ENCODE results near the gene CYREN. TPM values are rescaled to one million over a fixed set of nuclear protein-coding genes. Genes with fewer than 3 reads are reported as not detected.
A peak's percentile ranks its signal among the peaks of the same experiment; 100 is the strongest.

Gene CYREN
- polyA plus RNA-seq (ENCODE audit: insufficient read length): 27.8 TPM

DNA sequence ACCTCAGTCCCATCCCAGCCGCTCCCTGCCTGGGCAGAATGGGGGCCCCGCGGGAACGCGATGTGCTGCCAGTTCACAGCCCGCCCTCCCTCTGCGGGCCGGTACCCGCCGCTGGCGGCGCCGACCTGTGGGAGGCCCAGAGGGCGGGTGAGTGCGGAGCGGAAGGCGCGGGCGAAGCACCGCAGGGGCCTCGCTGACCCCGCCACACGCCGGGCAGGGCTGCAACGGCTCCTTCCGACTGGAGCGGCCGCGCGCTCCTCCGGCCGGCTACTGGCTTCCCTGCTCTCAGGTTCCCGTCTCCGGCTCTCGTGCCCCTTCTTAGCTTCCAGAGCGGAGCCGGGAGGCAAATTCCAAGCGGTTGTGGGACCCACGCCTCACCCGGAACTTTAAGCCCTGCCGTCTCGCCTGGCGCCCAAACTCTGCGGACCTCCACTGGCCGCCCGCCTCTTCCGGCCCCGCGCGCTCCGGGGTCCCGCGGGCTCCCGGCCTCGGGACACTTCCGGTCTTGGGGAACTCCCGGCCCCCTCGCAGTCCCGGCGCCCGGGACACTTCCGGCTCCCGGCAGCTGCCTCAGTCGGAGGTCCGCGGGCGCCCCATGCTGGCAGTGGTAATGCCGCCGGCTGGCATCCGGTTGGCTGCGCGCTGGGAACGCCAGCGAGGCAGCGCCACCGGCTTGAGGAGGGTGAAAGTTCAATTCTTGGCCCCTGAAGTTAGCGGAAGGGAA is at the start of gene CYREN:
Gene CYREN, minus strand, starts transcription at position 434 of the 724 bp plus-strand sequence. CDS start 1,785 bp downstream, outside the sequence.
- DNase-seq (ENCODE audit: low read depth): peak; percentile 45

- no peak for DNase-seq (ENCODE audit: low read depth)
Measured at GRCh38 chr7:135217645-135218509, 47.4 kb upstream of the CYREN start.

DNA sequence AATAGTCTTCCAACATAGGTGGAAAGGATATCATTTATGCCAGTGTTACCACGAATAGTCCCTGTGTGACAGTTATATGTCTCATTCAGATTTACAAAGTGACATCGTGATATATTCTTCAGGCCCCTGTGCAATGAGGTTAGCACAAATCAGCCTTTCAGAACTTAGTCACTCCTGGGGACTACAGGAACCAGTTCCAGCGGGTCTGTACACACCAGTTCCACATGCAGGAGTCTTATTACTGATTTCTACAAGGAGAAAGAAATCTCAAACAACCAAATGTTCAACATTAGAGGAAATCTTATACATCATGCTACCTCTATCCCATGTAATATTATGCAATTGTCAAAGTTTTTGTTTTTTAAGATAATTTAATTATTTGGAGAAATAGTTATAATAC is 45.2 kb upstream of the CYREN start:
- no peak for DNase-seq (ENCODE audit: low read depth)

GRCh38 chr7:135215180-135215579 is 44.7 kb upstream of the CYREN start:
- DNase-seq (ENCODE audit: low read depth): no peak

DNA sequence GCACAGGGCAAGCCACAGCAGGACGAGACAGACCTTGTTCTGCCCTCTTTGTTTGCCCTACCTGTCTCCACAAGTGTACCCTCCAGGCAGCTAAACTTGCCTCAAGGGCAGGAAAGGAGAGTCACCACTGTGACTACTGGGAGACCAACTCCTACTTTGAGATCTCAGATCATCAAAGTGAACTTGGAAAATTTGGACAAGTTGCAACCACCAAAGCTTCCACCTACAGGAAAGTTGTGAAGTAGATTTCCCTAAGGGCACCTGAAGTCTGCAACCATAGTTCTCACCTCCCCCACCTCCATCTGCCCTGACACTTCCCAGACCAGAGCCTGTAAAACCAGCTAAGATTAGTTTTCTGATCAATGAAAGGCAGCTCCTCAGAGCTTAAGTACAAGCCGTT is 43.3 kb upstream of the CYREN start:
- no peak for DNase-seq (ENCODE audit: low read depth)

- peak; percentile 56 for DNase-seq (ENCODE audit: low read depth)
Measured at GRCh38 chr7:135211946-135212685, 41.6 kb upstream of the CYREN start.

GRCh38 chr7:135211179-135211945 is 40.9 kb upstream of the CYREN start, which contains the start of gene WDR91:
Gene WDR91, minus strand, starts transcription at chr7:135211526. Its CDS starts 24 bp downstream, at chr7:135211502.
- peak; percentile 71 for DNase-seq (ENCODE audit: low read depth)

DNA sequence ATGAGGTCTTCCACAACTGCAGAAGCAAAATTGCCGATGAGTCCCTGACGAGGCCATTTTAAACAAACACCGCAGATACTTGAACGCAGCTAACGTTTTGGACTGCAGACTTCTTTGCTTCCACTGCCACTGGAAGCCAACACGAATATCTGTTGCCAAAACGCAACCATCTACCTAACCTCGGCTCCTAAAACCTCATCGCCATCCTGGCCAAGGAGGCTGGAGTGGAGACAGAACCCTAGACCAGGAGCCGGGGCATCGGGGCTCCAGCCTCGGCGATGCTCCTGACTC is 40.3 kb upstream of the CYREN start:
- no peak for DNase-seq (ENCODE audit: low read depth)

DNA sequence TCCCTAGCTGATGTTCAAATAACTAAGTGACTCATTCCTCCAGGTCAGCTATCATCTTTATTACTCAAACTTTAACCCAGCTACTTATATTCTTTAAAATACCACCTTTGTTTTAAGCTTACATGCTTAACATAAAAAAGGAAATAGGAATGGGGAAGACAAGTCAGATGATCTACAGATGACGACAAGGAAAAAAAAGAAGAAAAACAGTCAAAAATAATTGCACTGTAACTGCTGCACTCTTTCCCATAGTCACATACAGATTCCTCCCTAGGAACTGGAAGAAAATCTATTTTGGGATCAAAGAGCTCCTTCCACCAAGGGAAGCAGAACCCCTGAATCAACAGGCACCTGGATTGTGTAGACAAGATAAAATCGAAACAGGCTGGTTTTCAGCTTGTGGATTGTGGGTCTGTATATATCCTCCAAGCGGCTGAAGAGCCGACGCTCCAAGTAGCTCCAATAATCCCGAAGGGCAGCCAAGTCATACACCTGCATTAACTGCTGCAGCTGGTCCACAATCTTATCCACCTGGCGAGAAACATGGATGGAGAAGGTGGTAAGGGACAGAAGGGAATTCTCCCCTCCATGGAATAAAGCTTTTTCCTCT is 38.8 kb upstream of the CYREN start:
- DNase-seq (ENCODE audit: low read depth): no peak

- no peak for DNase-seq (ENCODE audit: low read depth)
Measured at GRCh38 chr7:135208102-135208793, 37.7 kb upstream of the CYREN start.

GRCh38 chr7:135207406-135208101 is 37.0 kb upstream of the CYREN start:
- DNase-seq (ENCODE audit: low read depth): no peak

GRCh38 chr7:135206941-135207391 is 36.5 kb upstream of the CYREN start:
- no peak for DNase-seq (ENCODE audit: low read depth)

DNA sequence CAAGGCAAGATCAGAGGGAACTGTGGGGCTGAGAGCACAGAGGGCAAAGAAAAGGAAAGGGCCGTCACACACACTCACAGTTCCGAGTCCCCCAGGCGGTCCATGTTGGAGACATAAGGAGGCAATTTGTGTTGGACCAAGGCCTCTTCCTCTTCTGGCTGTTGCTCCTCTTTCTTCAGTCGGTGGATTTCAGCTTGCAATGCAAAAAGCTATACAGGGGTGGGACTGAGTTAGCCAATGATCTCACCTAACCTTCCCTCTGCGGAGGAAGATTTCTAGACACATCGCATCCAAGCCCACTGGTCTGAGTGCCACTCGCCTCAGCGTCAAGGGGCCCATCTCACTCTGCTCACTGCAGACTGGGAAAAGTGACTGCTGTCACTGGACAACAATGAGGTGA is 35.3 kb upstream of the CYREN start:
- no peak for DNase-seq (ENCODE audit: low read depth)

GRCh38 chr7:135204876-135205275 is 34.4 kb upstream of the CYREN start:
- no peak for DNase-seq (ENCODE audit: low read depth)

- DNase-seq (ENCODE audit: low read depth): no peak
Measured at GRCh38 chr7:135204341-135204749, 33.8 kb upstream of the CYREN start.

DNA sequence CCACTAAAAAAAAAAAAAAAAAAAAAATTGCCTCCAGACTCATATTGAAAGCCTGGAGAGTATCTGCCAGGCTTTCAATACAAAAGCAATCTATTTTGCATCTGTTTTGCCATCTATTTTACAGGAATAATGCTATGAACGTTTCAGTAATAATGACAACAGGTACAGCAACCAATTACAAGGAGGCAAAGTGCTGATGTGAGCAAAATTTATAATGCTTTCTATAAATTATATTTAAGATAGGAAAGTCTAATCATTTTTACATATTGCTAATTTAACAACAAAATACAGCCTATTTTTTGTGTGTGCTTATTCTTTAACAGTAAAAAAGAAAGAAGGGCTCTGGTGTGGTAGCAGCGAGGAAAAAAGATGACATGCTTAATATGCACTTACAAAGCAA is 30.8 kb upstream of the CYREN start:
- DNase-seq (ENCODE audit: low read depth): no peak

- DNase-seq (ENCODE audit: low read depth): no peak
Measured at GRCh38 chr7:135200821-135201331, 30.4 kb upstream of the CYREN start.

DNA sequence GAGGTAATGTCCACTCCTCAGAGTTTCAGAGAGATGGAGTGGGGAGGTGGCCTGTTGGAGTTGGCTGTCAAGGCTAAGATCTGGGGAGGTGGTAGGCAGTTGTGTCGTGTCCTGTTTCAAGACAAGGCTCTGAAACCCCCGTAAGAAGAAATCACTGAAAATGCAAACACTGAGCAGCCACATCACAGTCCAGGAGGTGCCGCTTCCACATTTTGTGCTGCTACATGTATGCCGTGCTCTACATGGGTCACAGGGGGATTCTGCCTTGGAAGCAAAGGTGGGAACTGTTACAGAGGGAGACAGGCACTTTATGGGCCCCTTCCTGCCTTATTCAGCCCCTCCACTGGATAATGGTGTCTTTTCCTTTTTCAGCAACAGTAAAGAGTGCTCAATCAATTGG is 28.9 kb upstream of the CYREN start:
- DNase-seq (ENCODE audit: low read depth): no peak

- DNase-seq (ENCODE audit: low read depth): no peak
Measured at GRCh38 chr7:135197906-135198655, 27.6 kb upstream of the CYREN start.
